NCI-H82 (cell line): ENCODE results near the gene MBD5.
A peak's percentile ranks its signal among the peaks of the same experiment; 100 is the strongest.

Experiments used
- DNase-seq: peaks from one replicate; lab custom pipeline; 2025; lab: John Stamatoyannopoulos, UW

MBD5 gene

DNA sequence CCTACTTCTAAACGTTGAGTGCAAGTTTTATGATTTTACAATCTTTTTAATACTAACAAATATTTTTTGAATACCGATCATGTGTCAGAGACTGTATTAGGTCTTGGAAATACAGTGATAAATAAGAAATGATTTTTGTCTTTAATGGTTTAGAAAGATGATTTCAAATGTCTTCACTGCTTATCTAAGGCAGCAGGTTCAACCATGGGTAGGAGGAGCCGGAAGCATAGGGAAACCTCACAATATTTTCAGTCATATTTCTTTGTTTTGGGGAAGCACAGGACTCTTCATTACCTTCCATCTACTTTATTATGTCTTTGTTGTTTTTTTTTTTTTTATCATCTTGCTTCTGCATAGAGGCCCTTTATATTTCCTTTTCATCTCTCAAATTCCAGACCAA is 458.5 kb downstream of the MBD5 start:
- no peak for DNase-seq

- peak; percentile 78 for DNase-seq
Measured at GRCh38 chr2:148483665-148484064, 462.8 kb downstream of the MBD5 start.

GRCh38 chr2:148484066-148484465 is 463.2 kb downstream of the MBD5 start:
- no peak for DNase-seq

GRCh38 chr2:148486655-148487054 is 465.8 kb downstream of the MBD5 start:
- no peak for DNase-seq

GRCh38 chr2:148487439-148487838 is 466.5 kb downstream of the MBD5 start:
- DNase-seq: no peak

DNA sequence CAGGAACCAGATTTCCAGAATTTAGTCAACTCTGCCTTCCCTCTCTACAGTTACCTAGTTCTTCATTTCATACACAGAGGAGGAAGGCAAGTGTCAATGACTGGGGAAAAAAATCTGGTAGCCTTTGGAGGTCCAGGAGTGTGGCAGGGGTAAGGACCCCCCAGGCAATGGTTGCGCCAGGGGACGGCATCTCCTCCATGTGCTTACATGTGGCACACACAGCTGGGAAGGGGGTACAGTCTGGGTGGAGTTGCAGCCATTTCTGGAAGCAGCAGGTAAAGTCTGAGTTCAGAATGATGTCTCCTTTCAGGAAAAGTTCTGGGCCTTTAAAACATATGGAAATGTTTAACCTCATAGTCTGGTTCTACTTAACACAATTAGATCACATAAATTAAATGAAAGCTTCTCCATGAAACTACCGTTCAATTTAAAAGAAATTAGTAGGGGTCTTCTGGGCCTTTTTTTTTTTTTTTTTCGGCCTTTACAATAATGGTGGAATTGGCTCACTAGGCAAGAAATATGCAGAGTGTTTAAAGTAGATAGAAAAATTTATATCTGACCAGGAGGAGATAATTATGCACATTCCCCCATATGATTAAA is 470.0 kb downstream of the MBD5 start:
- DNase-seq: no peak

GRCh38 chr2:148493822-148494563 is 473.1 kb downstream of the MBD5 start:
- DNase-seq: no peak

DNA sequence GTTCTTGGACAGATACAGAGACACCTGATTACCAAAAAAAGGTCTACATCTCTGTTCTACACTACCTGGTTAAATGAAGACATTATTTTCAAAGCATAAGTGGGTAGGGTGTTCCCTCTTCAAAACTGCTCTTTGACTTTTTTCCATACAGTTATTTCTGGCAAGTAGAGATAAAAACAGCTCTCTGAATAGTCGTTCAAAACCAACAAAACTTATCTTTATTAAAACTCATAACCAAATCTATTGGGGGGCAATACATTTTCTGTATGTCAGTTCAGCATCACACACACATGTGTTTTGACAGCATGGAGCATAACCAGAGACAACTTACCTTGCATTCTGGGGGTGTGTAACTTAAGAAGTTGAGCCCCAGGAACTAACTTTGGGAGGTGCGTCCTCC is 474.7 kb downstream of the MBD5 start:
- no peak for DNase-seq

DNA sequence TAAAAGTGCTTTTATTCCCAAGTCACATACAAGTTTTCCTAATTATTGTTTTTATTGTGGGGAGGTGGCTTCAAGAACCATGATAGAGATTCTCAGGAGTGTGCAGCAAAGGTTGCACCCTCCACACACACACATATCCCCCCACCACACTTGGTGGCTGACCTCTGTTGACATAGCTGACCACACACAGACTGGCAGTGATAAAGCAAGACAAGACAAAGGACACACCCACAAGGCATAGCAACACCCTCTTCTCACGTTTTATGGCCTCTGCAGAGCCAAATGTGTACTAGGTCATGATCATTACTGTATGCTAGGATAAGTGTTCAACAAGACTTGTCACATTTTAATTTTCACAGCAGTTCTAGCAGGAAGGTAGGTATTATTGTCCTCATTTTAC is 480.7 kb downstream of the MBD5 start:
- no peak for DNase-seq

- DNase-seq: no peak
Measured at GRCh38 chr2:148503516-148503915, 482.6 kb downstream of the MBD5 start.

GRCh38 chr2:148507970-148508369 is 487.1 kb downstream of the MBD5 start:
- peak; percentile 9 for DNase-seq

DNA sequence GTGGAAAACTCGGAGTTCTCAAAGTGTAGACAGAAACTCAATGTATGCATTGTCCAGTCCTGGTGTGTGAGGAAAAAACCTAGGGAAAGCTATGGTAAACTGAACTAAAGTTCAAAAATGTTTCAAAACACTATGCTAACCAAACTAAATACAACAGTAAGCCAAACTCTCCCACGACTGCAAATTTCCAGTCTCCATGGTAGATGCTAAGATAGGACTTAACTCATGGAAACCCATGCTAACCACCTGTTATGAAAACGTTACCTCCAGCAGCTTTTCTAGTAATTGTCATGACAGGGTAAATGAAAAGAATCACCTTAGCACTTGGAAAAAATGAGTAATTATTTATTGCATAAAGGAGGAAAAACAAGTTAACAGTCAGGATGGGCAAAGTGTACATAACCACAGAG is 488.0 kb downstream of the MBD5 start:
- DNase-seq: no peak

GRCh38 chr2:148509288-148509902 is 488.5 kb downstream of the MBD5 start:
- peak; percentile 92 for DNase-seq

DNA sequence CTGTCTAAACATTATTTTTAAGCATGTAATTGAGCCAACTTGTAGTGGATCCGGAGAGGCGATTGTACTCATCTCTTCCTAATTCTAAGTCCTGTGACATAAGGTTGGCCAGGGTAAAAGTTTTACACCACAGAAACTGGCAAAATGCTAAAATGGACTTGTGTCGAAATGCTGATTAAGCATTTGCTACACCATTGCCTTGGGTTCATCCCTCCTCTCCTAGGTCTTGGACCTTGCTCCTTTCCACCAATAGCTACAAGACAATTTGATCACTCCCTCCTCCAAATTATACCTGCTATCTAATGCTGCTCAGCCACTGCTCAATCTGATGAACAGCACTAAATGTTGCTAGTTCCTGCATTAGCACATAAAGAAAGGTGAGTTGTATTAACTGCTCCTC is 491.0 kb downstream of the MBD5 start:
- DNase-seq: no peak

DNA sequence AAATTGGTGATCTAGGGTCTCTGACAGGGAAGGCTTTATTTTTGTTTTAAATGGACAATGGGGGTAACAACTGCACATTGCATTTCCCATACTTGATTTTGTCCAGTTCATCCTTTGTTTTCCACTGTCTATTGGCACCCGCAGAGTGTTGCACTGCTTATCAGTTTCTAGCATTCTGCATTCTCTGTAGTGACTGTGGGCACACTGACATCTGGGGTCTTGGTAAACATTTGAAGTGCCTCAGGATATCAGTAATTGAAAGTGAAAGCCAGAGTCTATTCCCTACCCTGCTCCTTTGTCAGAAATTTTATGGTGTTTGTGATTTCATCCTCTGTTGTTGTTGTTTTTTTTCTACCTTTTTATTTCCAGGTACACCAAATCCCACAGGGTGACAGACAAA is 491.6 kb downstream of the MBD5 start:
- DNase-seq: no peak

- DNase-seq: no peak
Measured at GRCh38 chr2:148513427-148513826, 492.5 kb downstream of the MBD5 start.

GRCh38 chr2:148515120-148515519 is 494.2 kb downstream of the MBD5 start:
- DNase-seq: no peak

DNA sequence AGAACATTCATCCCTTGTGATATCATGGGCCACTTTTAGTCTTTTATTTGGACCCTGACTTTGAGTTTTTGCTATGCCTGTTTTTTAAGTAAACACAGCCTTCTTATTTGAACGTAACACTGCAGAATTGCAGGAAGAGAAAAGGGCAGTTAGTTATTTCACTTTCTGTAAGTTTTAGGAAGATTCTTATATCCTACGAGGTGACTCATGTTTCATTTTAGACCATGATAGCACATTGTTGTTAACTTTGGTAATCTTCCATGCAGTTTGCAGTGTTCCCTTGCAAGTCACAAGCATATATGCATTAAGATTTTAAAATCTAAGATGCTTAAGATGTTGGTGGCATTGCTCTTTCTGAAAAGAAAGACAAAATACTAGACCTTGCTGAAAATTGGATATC is 495.1 kb downstream of the MBD5 start:
- no peak for DNase-seq

DNA sequence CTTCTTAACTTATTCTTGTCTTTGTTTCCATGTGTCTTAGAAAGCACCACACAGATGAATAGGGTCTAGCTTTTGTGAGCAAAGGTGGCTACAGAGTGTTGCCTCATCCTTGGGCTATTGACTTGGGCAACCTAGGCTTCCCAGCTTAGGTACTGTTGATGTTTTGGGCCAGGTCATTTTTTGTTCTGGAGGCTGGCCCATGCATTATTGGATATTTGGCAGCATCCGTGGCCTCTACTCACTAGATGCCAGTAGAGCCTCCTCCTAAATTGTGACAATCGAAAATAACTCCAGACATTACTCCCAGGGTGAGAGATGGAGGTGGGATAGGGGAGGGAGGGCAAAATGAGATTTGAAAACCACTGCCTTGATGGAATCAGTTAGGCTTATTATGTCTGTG is 496.4 kb downstream of the MBD5 start:
- DNase-seq: no peak

GRCh38 chr2:148517822-148518221 is 496.9 kb downstream of the MBD5 start:
- DNase-seq: no peak

- DNase-seq: no peak
Measured at GRCh38 chr2:148519013-148519412, 498.1 kb downstream of the MBD5 start.

GRCh38 chr2:148521181-148521580 is 500.3 kb downstream of the MBD5 start:
- no peak for DNase-seq

GRCh38 chr2:148523315-148523714 is 502.4 kb downstream of the MBD5 start:
- DNase-seq: peak; percentile 43

- DNase-seq: no peak
Measured at GRCh38 chr2:148524519-148524919, 503.6 kb downstream of the MBD5 start.
